ENCODE measurements around the gene CNTNAP2. TPM values are rescaled to one million over a fixed set of nuclear protein-coding genes. Genes with fewer than 3 reads are reported as not detected.

CNTNAP2 gene
- total and polyA plus RNA-seq, 4 experiments from 2014 or later: 0.19 to 0.50 (median 0.20) TPM; not detected in 1

DNA sequence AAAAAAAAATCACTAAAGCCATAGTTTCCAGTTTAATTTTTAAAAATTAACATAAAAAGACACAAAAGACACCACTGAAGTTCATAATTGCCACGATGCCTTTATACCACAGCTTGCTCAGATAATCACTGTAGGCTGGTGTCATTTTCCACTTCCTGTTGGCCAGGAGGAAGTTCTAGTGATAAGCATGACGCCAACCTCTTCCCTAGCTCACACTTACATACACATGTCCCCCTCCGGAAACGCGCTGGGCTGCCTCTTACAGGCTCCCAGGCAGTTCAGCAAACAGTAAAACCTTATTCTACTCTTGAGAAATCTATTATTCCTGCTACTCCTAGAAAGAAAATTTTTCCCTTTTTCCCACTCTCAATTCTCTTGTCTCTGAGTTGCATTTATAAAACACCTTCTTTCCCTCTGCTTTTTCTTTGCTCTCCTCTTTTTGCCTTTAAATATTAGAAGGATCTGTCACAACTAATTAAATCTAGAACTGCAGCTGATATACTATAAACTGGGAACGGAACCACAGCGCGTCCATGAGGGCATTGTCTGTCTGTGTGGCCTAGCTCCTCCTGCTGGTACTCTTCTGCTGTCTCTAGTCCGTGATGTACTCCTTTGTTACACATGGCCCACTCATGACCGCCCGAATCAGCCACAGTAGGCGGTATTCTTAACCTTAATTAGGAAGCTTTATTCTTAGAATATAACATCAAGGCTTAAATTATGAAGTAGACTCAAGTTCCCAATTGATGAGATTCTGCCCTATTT, 664.9 kb downstream of the CNTNAP2 start:
- intact Hi-C loops (cut with micrococcal nuclease): no loop called here
- POLR2A ChIA-PET (ENCODE audit: partially characterized antibody): no interaction called here
- H3K4me1 Mint-ChIP-seq: no peaks in the 10 kb centered on the region
- H3K9me3 Mint-ChIP-seq: peaks cover 0 to 10% (median 6%) of the 10 kb centered on the region in 8 donors
- H3K4me3 Mint-ChIP-seq: no peak overlapping the region
- Histone ChIP-seq H3K4me1 (ENCODE audit: insufficient read depth, low read length) (no peaks in the 10 kb centered on the region), H3K36me3 (ENCODE audit: insufficient read depth, low read length) (no peaks in the 10 kb centered on the region), H3K4me3 (ENCODE audit: low read length in 2 of 2) (no peak overlapping the region), H3K27me3 (ENCODE audit: insufficient read depth, low read length) (no peaks in the 10 kb centered on the region), H3K27ac (ENCODE audit: low read depth, low read length) (no peak overlapping the region), H3K9me3 (ENCODE audit: control insufficient read depth in 1 of 2, low read length in 2 of 2) (no peaks in the 10 kb centered on the region)
- DNase-seq: no peak
- H3K36me3 Mint-ChIP-seq: no peaks in the 10 kb centered on the region
- CTCF ChIA-PET (ENCODE audit: partially characterized antibody): no interaction called here
- no peaks in the 10 kb centered on the region for H3K27me3 Mint-ChIP-seq
- no peak overlapping the region for H3K27ac Mint-ChIP-seq

DNA sequence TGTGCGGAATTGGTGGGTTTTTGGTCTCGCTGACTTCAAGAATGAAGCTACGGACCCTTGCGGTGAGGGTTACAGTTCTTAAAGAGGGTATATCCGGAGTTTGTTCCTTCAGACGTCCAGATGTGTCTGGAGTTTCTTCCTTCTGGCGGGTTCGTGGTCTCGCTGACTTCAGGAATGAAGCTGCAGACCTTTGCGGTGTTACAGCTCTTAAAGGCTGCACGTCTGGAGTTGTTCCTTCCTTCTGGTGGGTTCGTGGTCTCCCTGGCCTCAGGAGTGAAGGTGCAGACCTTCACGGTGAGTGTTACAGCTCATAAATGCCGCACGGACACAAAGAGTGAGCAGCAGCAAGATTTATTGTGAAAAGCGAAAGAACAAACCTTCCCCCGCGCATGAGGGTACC, 670.7 kb downstream of the CNTNAP2 start:
- no peak overlapping the region for H3K4me3 ChIP-seq (ENCODE audit: low read length in 2 of 2)
- no peaks in the 10 kb centered on the region for H3K27me3 Mint-ChIP-seq
- H3K36me3 ChIP-seq (ENCODE audit: insufficient read depth, low read length): no peaks in the 10 kb centered on the region
- intact Hi-C loops (cut with micrococcal nuclease): no loop called here
- ChIA-PET CTCF (ENCODE audit: partially characterized antibody) (no interaction called here), POLR2A (ENCODE audit: partially characterized antibody) (no interaction called here)
- DNase-seq: no peak
- peaks cover 2 to 19% (median 14%) of the 10 kb centered on the region in 8 donors for H3K9me3 Mint-ChIP-seq
- H3K4me1 Mint-ChIP-seq: no peaks in the 10 kb centered on the region
- no peak overlapping the region for H3K27ac Mint-ChIP-seq
- H3K27ac ChIP-seq (ENCODE audit: low read depth, low read length): no peak overlapping the region
- no peaks in the 10 kb centered on the region for H3K27me3 ChIP-seq (ENCODE audit: insufficient read depth, low read length)
- no peaks in the 10 kb centered on the region for H3K36me3 Mint-ChIP-seq
- H3K4me3 Mint-ChIP-seq: no peak overlapping the region
- H3K4me1 ChIP-seq (ENCODE audit: insufficient read depth, low read length): no peaks in the 10 kb centered on the region
- no peaks in the 10 kb centered on the region for H3K9me3 ChIP-seq (ENCODE audit: control insufficient read depth in 1 of 2, low read length in 2 of 2)

DNA sequence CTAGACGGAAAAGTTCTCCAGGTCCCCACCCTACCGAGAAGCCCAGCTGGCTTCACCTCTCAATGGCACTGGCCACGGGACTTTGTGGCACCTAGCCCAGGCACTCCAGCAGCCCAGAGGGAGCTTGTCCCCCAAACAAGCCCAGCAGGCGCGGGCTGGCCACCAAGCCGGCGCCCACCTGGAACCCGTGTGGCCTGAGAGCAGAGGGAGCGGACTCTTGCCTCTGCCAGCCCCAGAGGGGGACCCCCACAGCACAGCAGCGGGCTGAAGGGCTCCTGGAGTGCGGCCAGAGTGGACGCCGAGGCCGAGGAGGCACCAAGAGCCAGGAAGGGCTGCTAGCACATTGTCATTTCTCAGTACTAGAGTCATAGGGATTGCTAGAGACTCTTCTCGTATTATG, 671.4 kb downstream of the CNTNAP2 start:
- Mint-ChIP-seq H3K27me3 (no peaks in the 10 kb centered on the region), H3K4me3 (no peak overlapping the region), H3K36me3 (no peaks in the 10 kb centered on the region), H3K27ac (no peak overlapping the region), H3K9me3 (peaks cover 2 to 19% (median 14%) of the 10 kb centered on the region in 8 donors), H3K4me1 (no peaks in the 10 kb centered on the region)
- no peaks in the 10 kb centered on the region for H3K36me3 ChIP-seq (ENCODE audit: insufficient read depth, low read length)
- ChIA-PET POLR2A (ENCODE audit: partially characterized antibody) (no interaction called here), CTCF (ENCODE audit: partially characterized antibody) (no interaction called here)
- no peaks in the 10 kb centered on the region for H3K9me3 ChIP-seq (ENCODE audit: control insufficient read depth in 1 of 2, low read length in 2 of 2)
- H3K4me3 ChIP-seq (ENCODE audit: low read length in 2 of 2): no peak overlapping the region
- DNase-seq: no peak
- H3K27me3 ChIP-seq (ENCODE audit: insufficient read depth, low read length): no peaks in the 10 kb centered on the region
- intact Hi-C loops (cut with micrococcal nuclease): no loop called here
- H3K4me1 ChIP-seq (ENCODE audit: insufficient read depth, low read length): no peaks in the 10 kb centered on the region
- no peak overlapping the region for H3K27ac ChIP-seq (ENCODE audit: low read depth, low read length)

DNA sequence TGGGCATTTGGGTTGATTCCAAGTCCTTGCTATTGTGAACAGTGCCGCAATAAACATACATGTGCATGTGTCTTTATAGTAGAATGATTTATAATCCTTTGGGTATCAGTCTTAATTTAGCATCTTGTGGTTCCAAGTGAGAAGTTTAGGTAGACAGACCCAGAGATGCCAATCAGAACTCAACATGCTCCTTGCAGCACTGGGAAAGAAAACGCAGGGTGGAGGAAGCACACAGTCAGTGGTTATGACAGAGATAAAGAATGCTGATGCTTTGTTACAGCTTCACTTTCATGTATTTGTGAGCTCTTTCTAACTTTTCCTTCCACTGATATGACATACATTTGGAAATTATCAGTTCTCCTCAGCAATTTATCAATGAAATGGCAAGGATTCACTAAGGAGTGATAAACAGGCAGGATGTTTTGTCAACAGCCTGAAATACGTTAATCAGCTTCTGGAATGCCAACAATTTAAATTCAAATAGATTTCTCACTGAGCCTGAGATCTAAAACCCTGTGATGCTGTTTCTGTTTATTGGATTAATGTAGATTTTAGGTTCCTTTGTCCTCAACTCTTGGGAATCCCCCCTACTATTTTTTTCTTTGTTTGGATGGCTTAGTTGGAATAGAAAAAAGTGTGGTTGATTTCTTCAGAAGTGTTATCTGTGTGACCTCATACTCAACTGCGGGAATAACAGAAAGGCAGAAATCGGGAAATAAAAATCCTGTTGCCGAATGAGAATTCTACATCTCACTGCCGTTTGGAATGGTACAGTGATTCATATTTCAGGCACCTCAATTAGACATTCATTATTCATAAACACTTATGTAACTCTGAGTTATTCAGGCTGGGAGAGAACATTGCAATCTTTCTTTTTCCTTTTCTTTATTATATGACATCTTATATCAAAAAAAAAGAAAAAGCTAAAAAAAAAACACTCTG, 675.0 kb downstream of the CNTNAP2 start:
- Mint-ChIP-seq H3K27me3 (no peaks in the 10 kb centered on the region), H3K36me3 (no peaks in the 10 kb centered on the region), H3K4me3 (no peak overlapping the region), H3K27ac (no peak overlapping the region), H3K9me3 (peaks cover 2 to 28% (median 17%) of the 10 kb centered on the region in 8 donors), H3K4me1 (no peaks in the 10 kb centered on the region)
- no peak for DNase-seq
- Histone ChIP-seq H3K4me3 (ENCODE audit: low read length in 2 of 2) (no peak overlapping the region), H3K4me1 (ENCODE audit: insufficient read depth, low read length) (no peaks in the 10 kb centered on the region), H3K9me3 (ENCODE audit: control insufficient read depth in 1 of 2, low read length in 2 of 2) (no peaks in the 10 kb centered on the region), H3K27ac (ENCODE audit: low read depth, low read length) (no peak overlapping the region), H3K27me3 (ENCODE audit: insufficient read depth, low read length) (no peaks in the 10 kb centered on the region), H3K36me3 (ENCODE audit: insufficient read depth, low read length) (no peaks in the 10 kb centered on the region)
- ChIA-PET POLR2A (ENCODE audit: partially characterized antibody) (no interaction called here), CTCF (ENCODE audit: partially characterized antibody) (no interaction called here)
- intact Hi-C loops (cut with micrococcal nuclease): no loop called here

DNA sequence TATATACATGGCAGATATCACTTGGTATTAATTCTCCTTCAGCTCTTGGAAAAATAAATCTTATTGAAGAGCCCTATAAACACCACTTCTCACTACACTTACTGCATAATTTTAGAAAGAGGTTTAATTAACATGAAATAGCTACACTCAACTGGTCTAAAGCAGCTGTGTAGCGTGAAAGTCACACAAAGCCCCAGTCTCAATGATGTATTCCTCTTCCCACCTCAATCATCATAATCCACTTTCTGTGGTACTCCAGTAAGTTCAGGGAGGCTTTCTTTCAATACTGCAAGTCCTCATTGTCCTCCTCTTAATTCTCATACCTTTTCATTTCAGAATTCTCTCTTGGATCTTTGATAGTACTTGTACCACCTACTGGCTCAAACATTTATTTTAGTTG, 688.0 kb downstream of the CNTNAP2 start:
- Histone ChIP-seq H3K27me3 (ENCODE audit: insufficient read depth, low read length) (no peaks in the 10 kb centered on the region), H3K27ac (ENCODE audit: low read depth, low read length) (no peak overlapping the region), H3K4me1 (ENCODE audit: insufficient read depth, low read length) (no peaks in the 10 kb centered on the region), H3K36me3 (ENCODE audit: insufficient read depth, low read length) (no peaks in the 10 kb centered on the region), H3K4me3 (ENCODE audit: low read length in 2 of 2) (no peak overlapping the region), H3K9me3 (ENCODE audit: control insufficient read depth in 1 of 2, low read length in 2 of 2) (no peaks in the 10 kb centered on the region)
- Mint-ChIP-seq H3K9me3 (peaks cover 0 to 15% (median 9%) of the 10 kb centered on the region in 8 donors), H3K4me1 (no peaks in the 10 kb centered on the region), H3K27me3 (no peaks in the 10 kb centered on the region), H3K36me3 (no peaks in the 10 kb centered on the region), H3K27ac (no peak overlapping the region), H3K4me3 (no peak overlapping the region)
- ChIA-PET CTCF (ENCODE audit: partially characterized antibody) (no interaction called here), POLR2A (ENCODE audit: partially characterized antibody) (no interaction called here)
- no peak for DNase-seq
- intact Hi-C loops (cut with micrococcal nuclease): no loop called here

DNA sequence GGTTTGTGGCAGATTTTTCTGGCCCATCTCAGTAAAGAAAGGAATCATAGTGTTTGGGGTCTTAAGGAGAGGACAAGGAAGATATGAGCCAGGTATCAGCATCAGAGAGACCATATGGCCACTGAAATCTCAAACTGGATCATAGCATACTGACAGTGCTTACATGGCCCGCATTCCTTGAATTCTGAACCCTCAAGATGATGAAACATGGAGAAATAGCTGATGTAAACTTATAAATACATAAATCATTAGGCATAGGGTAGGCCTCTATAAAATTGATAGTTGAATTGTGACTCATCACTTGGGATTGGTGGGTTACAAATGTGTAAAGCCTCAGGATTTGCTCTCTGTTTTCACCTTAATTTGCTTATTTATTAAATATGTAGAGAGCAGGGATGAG, 688.5 kb downstream of the CNTNAP2 start:
- POLR2A ChIA-PET (ENCODE audit: partially characterized antibody): no interaction called here
- Histone ChIP-seq H3K36me3 (ENCODE audit: insufficient read depth, low read length) (no peaks in the 10 kb centered on the region), H3K9me3 (ENCODE audit: control insufficient read depth in 1 of 2, low read length in 2 of 2) (no peaks in the 10 kb centered on the region), H3K4me3 (ENCODE audit: low read length in 2 of 2) (no peak overlapping the region), H3K27ac (ENCODE audit: low read depth, low read length) (no peak overlapping the region), H3K4me1 (ENCODE audit: insufficient read depth, low read length) (no peaks in the 10 kb centered on the region), H3K27me3 (ENCODE audit: insufficient read depth, low read length) (no peaks in the 10 kb centered on the region)
- Mint-ChIP-seq H3K4me1 (no peaks in the 10 kb centered on the region), H3K36me3 (no peaks in the 10 kb centered on the region), H3K9me3 (peaks cover 0 to 18% (median 9%) of the 10 kb centered on the region in 8 donors), H3K4me3 (no peak overlapping the region), H3K27ac (no peak overlapping the region), H3K27me3 (no peaks in the 10 kb centered on the region)
- DNase-seq: no peak
- CTCF ChIA-PET (ENCODE audit: partially characterized antibody): no interaction called here
- intact Hi-C loops (cut with micrococcal nuclease): no loop called here

DNA sequence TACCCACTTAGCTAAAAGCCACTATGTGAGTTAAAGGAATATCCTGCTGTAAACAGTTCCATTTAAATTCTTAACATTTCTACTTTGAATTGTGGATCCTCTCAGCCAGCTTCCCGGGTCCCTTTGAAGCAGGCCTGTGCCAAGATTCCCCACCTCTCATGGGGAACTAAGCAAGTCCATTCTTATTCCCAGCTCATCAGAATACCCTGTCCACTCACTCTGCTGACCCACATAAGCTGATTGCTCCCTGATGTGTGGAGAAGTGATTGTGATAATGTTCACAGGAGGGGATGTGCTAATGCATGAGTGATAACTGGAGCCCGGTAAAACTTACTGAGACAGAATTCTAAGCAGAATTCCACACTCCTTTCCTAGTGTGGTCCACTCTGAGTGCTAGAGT, 709.7 kb downstream of the CNTNAP2 start:
- Mint-ChIP-seq H3K36me3 (no peaks in the 10 kb centered on the region), H3K4me3 (no peak overlapping the region), H3K4me1 (no peaks in the 10 kb centered on the region), H3K9me3 (peaks cover 3 to 12% (median 5%) of the 10 kb centered on the region in 8 donors), H3K27me3 (no peaks in the 10 kb centered on the region), H3K27ac (no peak overlapping the region)
- ChIA-PET CTCF (ENCODE audit: partially characterized antibody) (no interaction called here), POLR2A (ENCODE audit: partially characterized antibody) (no interaction called here)
- Histone ChIP-seq H3K27ac (ENCODE audit: low read depth, low read length) (no peak overlapping the region), H3K4me1 (ENCODE audit: insufficient read depth, low read length) (no peaks in the 10 kb centered on the region), H3K27me3 (ENCODE audit: insufficient read depth, low read length) (no peaks in the 10 kb centered on the region), H3K36me3 (ENCODE audit: insufficient read depth, low read length) (no peaks in the 10 kb centered on the region), H3K9me3 (ENCODE audit: control insufficient read depth in 1 of 2, low read length in 2 of 2) (no peaks in the 10 kb centered on the region), H3K4me3 (ENCODE audit: low read length in 2 of 2) (no peak overlapping the region)
- intact Hi-C loops (cut with micrococcal nuclease): no loop called here
- DNase-seq: no peak
